Activated CD4-positive, CD25-positive, alpha-beta regulatory T cell treated with anti-CD3 and anti-CD28 coated beads, Interleukin-2, amount 50 U/mL, for 72 hours (primary cell): ENCODE results near the gene ARHGEF3.
"Not testable (repeated sequence)": the region's sequence is repeated elsewhere in the genome, so short reads cannot be mapped to it uniquely, and the experiment has no call there.

ENCODE experiments used
- DNase-seq: peaks from one replicate; pipeline ENCODE4 v3.0.0; 2021

The ARHGEF3 gene

DNA sequence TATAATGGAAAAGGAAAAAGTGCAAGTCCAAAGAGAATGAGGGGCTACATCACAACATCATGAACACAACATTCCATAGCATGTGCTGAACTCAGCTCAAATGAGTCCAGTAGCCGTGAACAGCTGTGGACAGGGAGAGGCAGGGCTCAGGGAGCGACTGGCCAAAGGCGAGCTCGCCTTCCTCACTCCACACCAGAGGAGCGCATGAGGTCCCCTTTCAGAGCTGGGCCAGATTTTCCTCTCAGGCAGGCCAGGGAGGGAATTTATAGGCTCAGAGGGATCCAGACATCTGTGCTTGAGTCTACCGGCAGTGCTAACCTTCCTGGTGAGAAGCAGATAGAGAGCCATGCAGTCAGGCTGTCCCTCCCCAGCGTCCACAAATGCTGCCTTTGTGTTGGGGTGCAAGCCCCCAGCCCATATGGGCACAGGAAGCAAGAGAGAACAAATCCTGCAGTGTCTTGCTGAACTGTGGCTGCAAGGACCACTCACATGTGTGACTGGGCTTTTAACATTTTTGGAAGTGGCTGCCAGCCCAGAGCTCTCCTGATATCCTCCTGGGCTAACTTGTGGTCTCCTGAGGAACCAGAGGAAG lies 32.5 kb downstream of the ARHGEF3 start:
- no peak for DNase-seq

DNA sequence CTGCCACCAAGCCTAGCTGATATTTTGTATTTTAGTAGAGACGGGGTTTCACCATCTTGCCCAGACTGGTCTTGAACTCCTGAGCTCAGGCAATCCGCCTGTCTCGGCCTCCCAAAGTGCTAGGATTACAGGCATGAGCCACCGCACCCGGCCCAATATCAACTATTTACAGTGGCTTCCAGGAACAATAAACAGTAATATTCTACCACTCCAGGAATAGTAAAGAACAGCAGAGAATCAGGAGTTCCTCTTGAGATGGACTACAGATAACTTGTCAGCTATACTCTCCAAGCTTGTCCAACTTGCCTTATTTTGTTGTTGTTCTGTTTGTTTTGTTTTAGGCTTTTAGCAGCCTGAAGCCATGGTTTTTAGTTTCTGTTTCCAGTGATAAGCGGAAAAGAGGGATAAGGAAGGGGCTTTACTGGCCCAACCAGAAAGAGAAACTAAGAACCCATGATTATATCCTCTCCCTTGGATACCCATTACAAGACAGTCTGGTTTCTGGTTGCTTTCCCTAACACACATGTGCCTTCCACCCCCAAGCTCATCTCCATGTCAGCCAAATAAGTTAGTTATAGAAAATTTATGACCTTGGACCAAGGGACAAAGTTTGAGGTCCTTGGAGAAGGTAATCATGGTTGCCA lies 36.7 kb downstream of the ARHGEF3 start:
- DNase-seq: no peak

DNA sequence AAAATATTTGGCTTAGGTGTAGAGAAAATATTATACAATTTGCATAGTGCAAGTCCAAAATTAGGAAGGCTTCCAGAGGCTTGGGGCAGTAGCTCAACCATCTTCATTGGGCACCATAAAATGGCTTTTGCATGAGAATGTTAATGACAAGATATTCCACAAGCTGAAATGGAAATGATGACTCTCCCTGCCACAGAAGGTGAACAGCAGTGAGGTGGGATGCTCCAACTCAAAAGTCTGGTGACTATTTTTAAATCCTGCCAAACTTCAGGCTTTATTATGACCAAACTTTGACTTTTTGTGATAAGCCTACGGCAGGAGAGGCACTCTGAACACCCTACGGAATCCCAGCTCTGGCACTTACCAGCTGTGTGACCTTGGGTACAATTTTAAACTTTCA lies 37.6 kb downstream of the ARHGEF3 start:
- DNase-seq: no peak

DNA sequence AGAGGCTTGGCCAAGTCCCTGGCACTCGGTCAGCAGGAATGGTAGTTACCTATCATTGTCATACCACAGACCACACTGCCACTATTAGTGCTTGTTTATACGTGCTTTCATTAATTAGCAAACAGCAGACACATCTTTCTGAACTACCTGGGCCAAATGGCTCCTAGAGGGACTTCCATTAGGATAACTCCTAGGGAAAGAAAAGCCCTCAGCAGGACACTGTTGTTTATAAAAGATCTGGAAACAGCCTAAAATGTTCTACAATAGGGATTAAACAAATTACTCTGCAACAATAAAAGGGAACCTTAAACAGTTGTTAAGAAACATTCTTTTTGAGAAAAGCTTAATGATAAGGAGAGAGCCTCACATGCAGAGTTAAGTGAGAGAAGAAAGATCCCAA lies 38.5 kb downstream of the ARHGEF3 start:
- no peak for DNase-seq

DNA sequence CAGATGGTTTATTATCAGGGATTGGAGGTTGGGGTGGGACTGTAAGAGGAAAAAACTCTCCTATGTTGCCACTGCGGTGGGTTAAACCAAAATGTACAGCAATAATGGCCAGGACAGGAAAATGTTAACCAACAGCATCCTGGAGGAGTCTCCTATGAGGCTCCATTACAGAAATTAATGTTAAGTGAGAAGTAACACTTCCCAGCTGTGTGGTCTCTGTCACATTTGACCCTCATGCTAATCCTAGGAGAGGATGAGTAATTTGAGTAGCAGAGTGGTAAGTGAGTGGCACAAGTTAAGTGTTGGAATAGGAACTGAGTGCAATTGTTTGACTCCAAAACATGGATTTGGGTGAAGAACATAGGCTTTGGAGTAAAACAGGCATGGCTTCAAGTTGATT lies 39.0 kb downstream of the ARHGEF3 start:
- DNase-seq: no peak

DNA sequence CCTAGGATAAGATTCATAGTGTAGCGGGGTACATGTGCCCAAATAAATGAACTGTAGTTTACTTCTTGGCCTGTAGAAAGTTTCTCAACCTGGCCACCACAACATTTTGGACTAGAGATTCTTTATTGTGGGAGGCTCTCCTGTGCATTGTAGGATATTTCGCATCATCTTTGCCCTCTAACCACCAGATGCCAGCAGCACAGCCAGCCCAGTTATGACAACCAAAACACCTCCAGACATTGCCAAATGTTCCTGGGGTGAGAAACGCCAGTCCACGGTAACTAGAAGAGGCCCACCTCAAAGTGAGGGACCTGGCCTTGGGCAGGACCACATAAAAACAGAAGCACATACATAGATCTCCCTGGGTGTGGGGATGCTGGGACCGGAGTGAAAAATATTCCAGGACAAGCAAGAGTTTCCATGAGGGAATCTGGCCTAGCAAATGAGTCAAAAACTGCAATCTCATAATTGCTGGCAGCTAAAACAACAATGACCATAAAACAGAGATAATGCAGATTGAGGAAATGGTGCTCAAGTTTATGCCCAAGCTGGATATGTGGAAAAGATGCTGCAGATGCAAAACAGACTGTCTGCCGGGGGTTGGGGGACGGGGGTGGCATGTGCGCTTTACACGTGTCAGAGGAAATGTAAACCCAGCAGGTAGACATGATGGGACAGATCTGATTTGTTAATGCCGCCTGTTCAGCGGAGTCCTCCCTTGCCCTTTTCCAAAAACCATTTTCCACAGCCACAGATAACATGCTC lies 39.7 kb downstream of the ARHGEF3 start:
- DNase-seq: no peak

DNA sequence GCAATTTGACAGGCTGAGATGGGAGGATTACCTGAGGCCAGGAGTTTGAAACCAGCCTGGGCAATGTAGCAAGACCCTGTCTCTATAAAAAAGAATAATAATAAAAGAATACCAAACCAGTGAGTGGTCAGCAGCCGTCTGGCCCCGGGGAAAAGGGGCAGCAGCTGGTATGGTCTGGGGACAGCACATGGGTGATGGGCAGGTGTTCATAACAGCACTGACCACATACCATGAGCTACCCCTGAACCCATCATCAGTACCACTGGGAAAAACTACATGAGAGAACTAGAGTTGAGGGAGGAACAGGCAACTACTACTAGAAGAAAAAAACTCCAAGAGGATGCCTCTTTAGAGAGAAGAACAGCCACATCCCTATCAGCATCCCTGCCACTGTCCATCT lies 40.7 kb downstream of the ARHGEF3 start:
- DNase-seq: no peak

DNA sequence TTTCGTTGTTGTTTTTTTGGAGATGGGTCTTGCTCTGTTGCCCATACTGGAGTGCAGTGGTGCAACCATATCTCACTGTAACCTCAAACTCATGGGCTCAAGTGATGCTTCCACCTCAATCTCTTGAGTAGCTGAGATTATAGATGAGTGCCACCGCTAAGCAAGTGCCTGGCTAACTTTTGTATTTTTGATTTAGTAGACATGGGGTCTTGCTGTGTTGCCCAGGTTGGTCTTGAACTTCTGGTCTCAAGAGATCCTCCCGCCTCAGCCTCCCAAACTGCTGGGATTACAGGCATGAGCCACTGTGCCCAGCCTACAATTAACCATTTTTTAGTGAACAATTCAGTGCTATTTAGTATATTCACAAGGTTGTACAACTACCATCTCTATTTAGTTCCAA lies 42.2 kb downstream of the ARHGEF3 start:
- DNase-seq: no peak

DNA sequence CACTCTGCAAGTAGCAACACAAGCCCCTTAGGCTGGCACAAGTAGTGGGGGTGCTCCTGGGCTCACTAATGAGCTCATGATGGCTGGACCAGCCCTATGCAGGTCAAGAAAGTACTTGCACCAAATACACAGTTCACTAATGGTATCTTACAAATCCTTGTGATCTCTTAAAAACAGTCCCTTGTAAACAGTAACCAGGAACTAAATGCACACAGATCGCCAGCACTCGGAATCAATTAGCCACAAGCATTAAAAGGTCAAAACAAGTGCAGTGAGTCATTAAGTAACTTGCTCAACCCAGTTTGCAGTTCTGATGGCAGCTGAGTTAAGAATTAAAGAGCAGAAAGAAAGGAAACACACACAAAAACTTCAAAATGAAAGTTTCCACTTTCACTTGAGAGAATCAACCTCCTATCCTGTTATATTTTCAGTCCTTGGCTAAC lies 43.2 kb downstream of the ARHGEF3 start:
- DNase-seq: no peak

DNA sequence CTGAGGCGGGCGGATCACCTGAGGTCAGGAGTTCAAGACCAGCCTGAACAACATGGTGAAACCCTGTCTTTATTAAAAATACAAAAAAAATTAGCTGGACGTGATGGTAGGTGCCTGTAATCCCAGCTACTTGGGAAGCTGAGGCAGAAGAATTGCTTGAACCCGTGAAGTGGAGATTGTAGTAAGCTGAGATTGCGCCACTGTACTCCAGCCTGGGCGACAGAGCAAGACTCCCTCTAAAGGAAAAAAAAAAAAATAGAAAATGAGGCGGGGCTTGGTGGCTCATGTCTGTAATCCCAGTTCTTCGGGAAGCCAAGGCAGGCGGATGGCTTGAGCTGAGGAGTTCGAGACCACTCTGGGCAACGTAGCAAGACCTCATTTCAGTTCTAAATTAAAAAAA lies 43.7 kb downstream of the ARHGEF3 start:
- not testable (repeated sequence) for DNase-seq

DNA sequence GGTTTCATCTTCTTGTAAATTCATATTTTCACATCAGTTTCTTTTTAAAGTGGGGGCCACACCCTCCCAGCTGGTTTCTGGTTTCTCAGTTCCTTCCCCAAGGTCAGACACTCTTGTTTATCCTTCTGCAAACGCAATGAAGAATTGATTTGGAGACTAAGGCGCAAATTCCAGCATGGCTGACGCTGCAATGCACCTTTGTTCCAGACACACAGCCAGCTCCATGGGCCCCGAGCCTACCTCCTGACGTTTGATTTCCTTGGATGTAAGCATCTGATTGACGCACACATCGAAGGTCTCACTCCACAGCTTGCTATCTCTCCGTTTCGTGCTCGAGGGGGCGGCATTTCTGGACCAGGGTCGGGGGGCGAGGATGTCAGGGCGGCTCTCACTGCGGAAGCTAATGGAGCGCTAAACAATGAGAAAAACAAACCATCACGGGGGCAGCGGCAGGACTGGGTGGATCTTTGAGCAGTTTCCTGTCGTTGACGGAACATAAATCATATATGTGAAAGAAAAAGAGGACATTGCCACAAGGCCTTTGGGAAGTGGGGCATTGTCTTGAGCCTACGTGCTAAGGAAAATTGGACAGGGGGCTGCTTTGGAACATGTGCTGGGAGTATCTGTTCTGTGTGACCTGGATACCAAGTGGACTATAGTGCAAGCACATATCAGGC lies 46.9 kb downstream of the ARHGEF3 start:
- peak; percentile 37 for DNase-seq

DNA sequence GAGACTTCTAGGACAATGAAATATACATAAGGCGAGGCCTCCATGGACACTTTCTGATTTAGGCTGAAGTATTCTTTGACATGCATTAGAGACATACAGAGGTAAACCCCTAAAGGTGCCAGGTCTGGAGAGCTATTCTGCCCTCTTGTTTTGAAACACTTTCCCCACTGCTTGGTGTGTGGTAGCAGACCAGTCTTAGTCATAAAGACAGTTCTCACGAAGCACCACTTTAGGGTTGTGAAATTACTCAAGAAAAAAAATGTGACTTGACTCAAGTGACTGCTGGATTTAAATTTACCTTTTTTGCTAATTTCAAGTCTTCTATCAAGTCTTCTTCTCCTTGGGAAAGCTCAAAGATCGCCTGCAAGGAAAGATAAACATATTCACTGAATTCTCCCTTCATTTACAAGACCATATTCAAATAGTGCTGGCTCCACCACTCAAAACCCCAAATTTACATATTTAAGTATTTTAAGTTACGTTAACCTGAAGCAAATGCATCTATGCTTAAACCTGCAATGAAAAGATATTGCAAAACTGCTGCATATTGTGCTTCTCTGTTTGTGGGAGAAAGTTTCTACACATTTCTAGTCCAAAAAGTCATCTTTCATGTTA lies 48.4 kb downstream of the ARHGEF3 start:
- DNase-seq: no peak

DNA sequence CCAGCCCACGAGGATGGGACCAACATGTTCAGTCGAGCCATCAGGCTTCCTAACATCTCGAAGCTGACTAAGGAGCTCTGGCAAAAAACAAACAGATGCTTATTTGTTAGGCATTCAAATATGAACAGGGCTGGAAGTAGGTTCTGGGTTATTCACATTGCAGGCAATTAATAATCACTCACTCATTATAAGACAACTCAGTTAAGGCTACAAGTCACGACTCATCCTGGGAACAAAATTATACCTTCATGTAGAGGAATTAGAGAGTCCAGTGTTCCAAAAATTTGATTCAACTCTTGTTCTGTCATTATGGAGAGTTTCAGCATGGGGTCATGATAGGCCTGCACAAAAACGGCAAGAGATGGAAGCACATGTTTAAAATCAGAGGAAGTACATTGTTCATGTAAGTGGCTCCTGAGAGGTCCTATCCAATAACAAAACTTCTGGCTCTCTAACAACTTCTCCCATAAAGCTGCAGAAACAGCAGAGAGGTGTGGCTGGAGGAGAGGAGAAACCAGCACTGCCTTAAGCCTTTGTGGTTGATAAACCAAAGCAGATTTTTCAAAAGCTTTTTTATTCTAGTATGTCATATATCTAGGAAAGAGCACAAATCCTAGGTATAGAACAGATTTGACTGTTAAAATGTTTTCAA lies 50.6 kb downstream of the ARHGEF3 start:
- DNase-seq: no peak

DNA sequence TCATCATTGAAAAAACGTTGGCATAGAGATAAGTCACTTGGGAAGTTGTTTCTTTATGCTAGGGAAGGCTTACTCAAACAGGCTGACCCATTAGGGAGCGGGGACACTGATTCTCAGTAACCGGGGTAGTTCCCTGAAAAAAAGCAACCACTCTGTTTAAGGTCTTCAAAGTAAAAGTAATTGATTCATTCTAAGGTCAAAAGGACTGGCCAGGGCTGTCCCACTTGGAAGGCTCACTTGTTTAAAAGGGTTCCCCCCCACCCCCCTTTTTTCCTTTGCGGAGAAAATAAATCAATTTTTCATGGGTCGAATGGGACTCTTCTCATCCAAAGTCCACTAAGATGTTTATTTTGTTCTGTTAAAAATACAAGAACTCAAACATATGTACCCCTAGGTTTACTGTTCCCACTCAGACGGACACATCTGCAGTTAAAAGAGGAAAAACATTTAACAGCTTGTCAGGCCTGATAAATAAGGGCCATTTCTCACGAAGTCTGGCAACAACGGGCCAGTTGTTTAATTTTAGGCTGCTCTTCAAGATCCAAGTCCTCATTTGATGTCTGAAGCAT lies 53.0 kb downstream of the ARHGEF3 start:
- DNase-seq: no peak

DNA sequence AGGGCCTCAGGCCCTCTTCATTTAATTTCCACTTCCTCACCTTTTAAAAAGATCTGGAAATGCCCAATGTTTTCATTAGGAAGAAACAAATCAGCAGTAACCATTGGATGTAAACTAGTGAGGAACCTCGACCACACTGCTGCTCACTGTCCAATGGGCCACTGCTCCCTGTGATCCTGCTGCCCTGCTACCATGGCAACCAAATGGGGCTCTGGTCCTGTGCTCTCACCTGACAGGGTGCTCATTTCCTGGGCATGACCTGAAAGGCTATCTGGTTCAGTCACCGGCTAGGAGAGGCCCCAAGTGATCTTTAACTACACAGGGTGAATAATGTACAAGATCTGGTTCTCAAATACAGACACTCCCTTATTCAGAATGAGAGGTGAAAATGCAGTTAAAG lies 54.6 kb downstream of the ARHGEF3 start:
- DNase-seq: no peak

DNA sequence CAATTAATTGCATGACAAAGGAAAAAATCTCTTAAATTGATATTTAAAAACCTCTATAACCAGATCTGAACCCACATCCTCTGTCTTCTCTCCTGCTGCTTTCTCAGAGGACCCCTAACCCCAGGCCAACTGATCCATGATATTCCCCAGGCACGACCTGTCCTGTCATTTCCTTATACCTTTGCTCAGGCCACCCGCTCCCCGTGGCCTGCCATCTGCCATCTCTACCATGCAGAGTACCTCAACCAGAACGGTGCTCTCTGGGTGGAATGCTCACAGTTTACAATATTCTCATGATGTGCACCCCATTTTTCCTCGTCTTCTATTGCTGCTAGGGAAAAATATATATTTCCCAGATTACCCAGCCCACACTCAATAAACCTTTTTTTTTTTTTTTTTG lies 57.7 kb downstream of the ARHGEF3 start:
- DNase-seq: no peak

DNA sequence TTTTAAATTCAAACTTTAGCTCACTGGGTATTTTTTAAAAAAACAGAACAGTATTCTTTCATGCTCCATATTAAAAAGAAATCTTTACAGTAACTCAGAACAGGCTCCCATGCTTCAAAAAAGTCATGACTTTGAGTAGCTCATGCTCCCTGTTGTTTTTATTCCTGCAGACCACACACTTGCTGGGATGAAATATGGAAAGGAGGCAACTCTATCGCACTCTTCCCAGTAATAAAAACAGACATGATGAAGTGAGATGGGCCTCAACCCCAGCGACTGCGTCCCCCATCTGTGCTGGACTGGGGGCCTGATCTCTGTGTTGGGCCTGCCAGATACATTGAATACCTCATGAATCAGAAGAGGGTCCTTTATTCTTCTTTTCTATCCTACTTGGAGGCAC lies 58.9 kb downstream of the ARHGEF3 start:
- DNase-seq: no peak

DNA sequence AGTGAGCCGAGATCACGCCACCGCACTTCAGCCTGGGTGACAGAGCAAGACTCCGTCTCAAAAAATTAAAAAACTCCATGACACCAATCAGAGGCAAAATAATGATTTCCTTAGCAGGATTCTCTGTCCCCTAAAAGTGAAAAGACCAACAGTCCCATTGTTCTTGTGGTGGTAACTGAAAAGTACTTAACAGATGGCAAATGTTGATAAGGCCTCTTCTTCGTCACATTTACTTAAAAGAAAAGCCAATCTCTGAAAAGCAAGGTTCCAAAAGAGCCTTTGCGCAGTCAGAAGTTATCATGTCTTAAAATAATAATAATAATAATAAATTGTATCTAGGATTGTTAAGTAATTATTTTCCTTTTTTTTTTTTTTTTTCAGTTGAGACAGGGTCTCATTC lies 62.7 kb downstream of the ARHGEF3 start:
- DNase-seq: no peak

DNA sequence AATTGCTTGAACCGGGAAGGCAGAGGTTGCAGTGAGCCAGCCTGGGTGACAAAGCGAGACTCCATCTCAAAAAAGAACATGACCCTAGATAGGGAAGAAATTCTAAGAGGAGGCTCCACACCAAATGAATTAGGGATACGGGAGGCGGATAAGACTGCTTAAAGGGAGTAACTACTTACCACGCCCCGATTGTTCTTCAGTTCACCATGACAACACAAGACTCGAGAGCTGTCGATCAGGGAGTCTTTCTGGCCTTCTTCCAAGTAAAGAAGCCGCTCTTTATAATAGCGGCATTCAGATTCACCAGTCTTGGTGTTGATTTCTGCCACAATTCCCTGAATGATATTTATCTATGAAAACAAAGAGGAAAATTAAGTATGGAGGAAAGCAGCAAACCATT lies 64.7 kb downstream of the ARHGEF3 start:
- DNase-seq: no peak

DNA sequence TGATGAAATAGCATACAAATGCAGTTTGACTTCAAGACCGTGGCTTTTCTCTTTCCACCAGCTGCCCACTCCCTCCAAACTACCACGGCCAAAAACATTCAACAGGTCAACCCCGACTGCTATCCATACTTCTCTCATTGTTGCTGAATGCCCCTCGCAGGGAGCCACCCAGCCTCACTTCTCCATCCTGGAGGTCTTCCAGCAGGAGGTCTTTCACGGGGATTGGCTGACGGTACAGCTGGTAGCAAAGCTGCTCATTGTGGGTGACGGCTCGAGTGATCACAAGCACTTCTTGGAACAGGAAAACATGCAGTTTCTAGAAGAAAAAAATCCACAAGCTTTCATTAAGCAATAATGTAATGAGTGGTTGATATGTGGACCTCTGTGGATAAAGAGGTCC lies 69.6 kb downstream of the ARHGEF3 start:
- no peak for DNase-seq

DNA sequence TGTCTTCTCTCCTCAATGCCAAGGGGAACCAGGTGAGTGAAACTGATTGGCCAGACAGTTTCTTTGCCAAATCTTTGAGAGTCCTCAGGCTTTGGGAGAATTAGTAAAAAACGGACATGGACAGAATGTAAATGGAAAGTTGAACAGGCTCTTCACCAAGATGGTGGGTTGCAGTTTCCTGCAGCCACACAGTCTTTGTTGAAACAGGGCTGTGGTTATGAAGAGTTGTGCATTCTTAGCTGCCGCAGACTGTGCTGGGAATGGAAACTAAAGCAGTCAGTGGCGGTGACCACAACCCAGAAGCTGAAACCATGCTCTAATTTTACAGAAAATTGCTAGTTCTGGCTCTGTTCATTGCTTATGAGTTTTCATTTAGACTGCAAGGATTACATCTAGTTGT lies 76.6 kb downstream of the ARHGEF3 start:
- no peak for DNase-seq

DNA sequence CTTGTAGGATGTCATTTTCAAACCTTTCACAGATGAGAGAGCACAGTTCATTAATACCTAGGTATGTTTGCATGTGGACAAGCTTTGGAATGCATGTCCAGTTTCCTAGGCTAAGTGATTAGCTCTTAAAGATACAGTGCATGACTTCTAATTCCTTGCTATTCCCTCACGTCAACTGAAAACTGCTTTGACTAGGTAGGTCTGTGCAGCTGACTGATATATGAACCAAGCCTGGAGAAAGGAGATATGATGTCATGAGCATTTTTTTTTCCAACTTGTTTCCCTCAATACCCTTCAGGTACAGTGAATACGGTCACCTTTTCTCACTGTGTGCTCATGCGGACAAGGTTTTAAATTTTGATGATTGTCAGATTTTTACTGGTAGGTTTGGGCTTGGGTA lies 77.1 kb downstream of the ARHGEF3 start:
- no peak for DNase-seq

DNA sequence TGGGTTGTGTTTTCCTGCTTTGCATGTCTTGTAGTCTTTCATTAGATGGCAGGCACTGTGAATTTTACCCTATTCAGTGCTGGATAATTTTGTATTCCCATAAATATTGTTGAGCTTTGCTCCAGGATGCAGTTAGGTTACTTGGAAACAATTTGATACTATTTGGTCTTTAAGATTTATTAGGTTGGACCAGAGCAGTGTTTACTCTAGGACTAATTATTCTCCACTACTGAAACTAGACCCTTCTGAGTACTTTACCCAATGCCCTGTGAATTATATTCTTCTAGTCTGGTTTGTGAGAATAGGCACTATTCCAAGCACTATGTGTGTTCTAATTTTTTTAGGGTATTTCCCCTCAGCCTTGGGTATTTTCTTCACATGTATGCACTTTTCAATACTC lies 80.9 kb downstream of the ARHGEF3 start:
- no peak for DNase-seq
